Endothelial cell of umbilical vein (primary cell): ENCODE data around the gene DCK. TPM values are rescaled to one million over a fixed set of nuclear protein-coding genes. Genes with fewer than 3 reads are reported as not detected.

Source experiments
- BruUV-seq: library from RNA; stranded (reverse); fragments of 400-500 nt; replicated peaks from 2 replicates; lab custom pipeline; 2021; lab: Mats Ljungman, UMichigan
- CTCF ChIA-PET: fragments of 300-600, 350-600 bp; sonication (Branson Sonifier 250); formaldehyde crosslinking; loops from one replicate; lab custom pipeline; 2021; ENCODE audit warnings: antibody characterized with exemption, inconsistent platforms; lab: Charles Lee
- POLR2A ChIA-PET: fragments of 300-600, 350-600 bp; sonication (Branson Sonifier 250); formaldehyde crosslinking; loops from one replicate; lab custom pipeline; 2021; ENCODE audit warnings: antibody characterized with exemption, inconsistent platforms; lab: Charles Lee
- DNase-seq: peaks from one replicate; pipeline ENCODE4 v3.0.0-alpha.2; 2011; ENCODE audit warnings: low read depth, low spot score
- FAIRE-seq: peaks from 2 replicates; lab custom pipeline; 2011; peaks lifted over from hg19 to GRCh38; lab: Jason Lieb, UNC
- H2AFZ ChIP-seq: 2 replicates; pipeline ENCODE4 v1.6.0; 2012; ENCODE audit warnings: low read depth, low read length, control low read depth, inconsistent platforms
- H3K27ac ChIP-seq: 2 replicates; pipeline ENCODE4 v1.5.1; 2011; ENCODE audit warnings: low read depth, mild to moderate bottlenecking, control low read depth, low read length, moderate library complexity; ENCODE audit not compliant: insufficient read depth
- H3K27me3 ChIP-seq, 2 experiments: 2 replicates each; pipeline versions ENCODE4 v1.6.0 to v1.6.1; 2011; ENCODE audit warnings: low read length in 2 of 2, mixed read lengths in 1 of 2; ENCODE audit not compliant: control insufficient read depth in 2 of 2, insufficient read depth in 2 of 2
- H3K36me3 ChIP-seq, 2 experiments: 2 replicates in 1 of 2; 3 replicates in 1 of 2; pipeline ENCODE4 v1.5.1; 2011; ENCODE audit warnings: low read length in 2 of 2, mild to moderate bottlenecking in 1 of 2, moderate library complexity in 1 of 2; ENCODE audit not compliant: control insufficient read depth in 2 of 2, insufficient read depth in 2 of 2; ENCODE audit errors: extremely low read depth in 1 of 2
- H3K4me1 ChIP-seq: 3 replicates; pipeline ENCODE4 v1.5.1; 2011; ENCODE audit warnings: mild to moderate bottlenecking, low read length; ENCODE audit not compliant: control insufficient read depth, insufficient read depth; ENCODE audit errors: extremely low read depth
- H3K4me2 ChIP-seq: 2 replicates; pipeline ENCODE4 v1.6.1; 2011; ENCODE audit warnings: low read length, control low read depth, mixed read lengths; ENCODE audit not compliant: insufficient read depth
- H3K4me3 ChIP-seq, 3 experiments: fragments of 200-600 bp in 1 of 3; sonication (generic), shearing (Covaris generic) in 1 of 3; replicated peaks in 1 of 3; 2 replicates each; pipeline ENCODE4 v1.5.1; 2011 to 2016; ENCODE audit warnings: control low read depth in 3 of 3, low read length in 3 of 3, mild to moderate bottlenecking in 2 of 3, inconsistent platforms in 1 of 3, low read depth in 1 of 3, moderate library complexity in 1 of 3; ENCODE audit not compliant: insufficient read depth in 1 of 3
- H3K79me2 ChIP-seq: 2 replicates; pipeline ENCODE4 v1.6.0; 2012; ENCODE audit warnings: low read length, inconsistent platforms; ENCODE audit not compliant: control insufficient read depth, insufficient read depth
- H3K9ac ChIP-seq: replicated peaks from 2 replicates; pipeline ENCODE3; 2011; ENCODE audit warnings: low read length, control low read depth; ENCODE audit not compliant: insufficient read depth; ENCODE audit errors: extremely low read depth
- H3K9me1 ChIP-seq: replicated peaks from 3 replicates; pipeline ENCODE4 v1.6.0; 2011; ENCODE audit warnings: mild to moderate bottlenecking, low read length; ENCODE audit not compliant: control insufficient read depth, insufficient read depth; ENCODE audit errors: extremely low read depth
- H3K9me3 ChIP-seq: replicated peaks from 2 replicates; pipeline ENCODE4 v1.5.1; 2012; ENCODE audit warnings: low read length, inconsistent platforms; ENCODE audit not compliant: control insufficient read depth, insufficient read depth
- H4K20me1 ChIP-seq: replicated peaks from 2 replicates; pipeline ENCODE3; 2011; ENCODE audit warnings: mild to moderate bottlenecking, low read length; ENCODE audit not compliant: control insufficient read depth, insufficient read depth; ENCODE audit errors: extremely low read depth
- EZH2 ChIP-seq: IDR thresholded peaks from 2 replicates; pipeline ENCODE4 v1.6.1; 2012; ENCODE audit warnings: borderline replicate concordance, low read depth, mild to moderate bottlenecking, moderate library complexity, low read length, inconsistent platforms; ENCODE audit not compliant: severe bottlenecking
- FOS ChIP-seq: IDR thresholded peaks from 2 replicates; pipeline ENCODE4 v1.6.1; 2011; ENCODE audit warnings: mild to moderate bottlenecking, low read length, moderate library complexity, borderline replicate concordance; ENCODE audit not compliant: insufficient read depth
- GATA2 ChIP-seq: IDR thresholded peaks from 2 replicates; pipeline ENCODE4 v1.7.0; 2011; ENCODE audit warnings: low read depth, mild to moderate bottlenecking, moderate library complexity, mixed read lengths, low read length; ENCODE audit not compliant: insufficient read length, insufficient read depth
- JUN ChIP-seq: IDR thresholded peaks from 2 replicates; pipeline ENCODE4 v1.6.1; 2011; ENCODE audit warnings: borderline replicate concordance, low read depth; ENCODE audit not compliant: insufficient read length, insufficient read depth
- MAX ChIP-seq: IDR thresholded peaks from 2 replicates; pipeline ENCODE4 v1.6.1; 2011; ENCODE audit not compliant: insufficient read depth, insufficient read length
- MYC ChIP-seq: IDR thresholded peaks from one replicate; pipeline ENCODE4 v1.6.1; 2011; ENCODE audit warnings: mild to moderate bottlenecking, low read depth, low read length
- POLR2A ChIP-seq: IDR thresholded peaks from 2 replicates; pipeline ENCODE4 v1.6.1; 2012; ENCODE audit warnings: low read depth, mild to moderate bottlenecking, control low read depth, low read length
- POLR2AphosphoS5 ChIP-seq: IDR thresholded peaks from 2 replicates; pipeline ENCODE4 v1.6.1; 2012; ENCODE audit warnings: low read depth, mild to moderate bottlenecking, control low read depth, low read length, moderate library complexity; ENCODE audit not compliant: insufficient read depth
- dilution Hi-C: fragments of 300-500 bp; cut with MboI; formaldehyde crosslinking; loops from one replicate; pipeline ENCODE4 v1.15.0; 2019; ENCODE audit warnings: low sequenced_read_pairs; ENCODE audit not compliant: extremely low pct_ligation_motif_present
- intact Hi-C: fragments of 100-400 bp; cut with micrococcal nuclease; formaldehyde crosslinking; loops from one replicate; pipeline ENCODE4 v1.10.0; 2022
- polyA plus RNA-seq, 4 experiments: library from polyadenylated mRNA; depleted of rRNA in 3 of 4; stranded (reverse) in 3 of 4; unstranded in 1 of 4; fragments of >200 nt; gene quantifications; 2 replicates each; pipeline versions ENCODE4 v1.2.1 to v1.2.3, GENCODE V29; 2011 to 2012; ENCODE audit warnings: missing spikeins in 1 of 4
- total RNA-seq: library from RNA; stranded (reverse); gene quantifications from 2 replicates; pipeline ENCODE4 v1.2.3, GENCODE V29; 2021
- TF ChIP-seq, protein P1 (sequence below), 2 donors: IDR thresholded peaks; 1 replicate in 1 of 2; 2 replicates in 1 of 2; pipeline ENCODE4 v1.5.1; 2011; ENCODE audit warnings: low read length in 2 of 2, mild to moderate bottlenecking in 2 of 2, moderate library complexity in 2 of 2, control low read depth in 1 of 2, inconsistent platforms in 1 of 2, low read depth in 1 of 2; ENCODE audit not compliant: insufficient read depth in 1 of 2; ENCODE audit errors: extremely low read depth in 1 of 2

DCK gene
- total and polyA plus RNA-seq, 2 donors (not counting 3 experiments of a cell fraction or from before 2014, with no cell fraction given), result 4.8 to 19.9 TPM

GRCh38 chr4:70994069-70994366, 569 bp downstream of the DCK start:
- CTCF ChIA-PET, result interaction anchor here (0.9 to 7.8 kb wide), 4 partner anchors 13 to 290 kb away, joined by 4 to 97 read pairs (median 6); no protein-coding TSS in a partner anchor
- peaks cover 47% of the 10 kb centered on the region for H3K79me2 ChIP-seq

More at GRCh38 chr4:70994069-70994366, 569 bp downstream of the DCK start:
- DNase-seq, result no peak
- Histone ChIP-seq H3K9me3 (no peaks in the 10 kb centered on the region), H3K27ac (peak overlapping the region; percentile 65), H3K27me3 (no peaks in the 10 kb centered on the region), H4K20me1 (no peaks in the 10 kb centered on the region), H3K36me3 (peaks cover 0 to 5% of the 10 kb centered on the region in 2 experiments), H3K4me2 (peak overlapping the region; percentile 72), H3K9ac (peak overlapping the region; percentile 93), H3K4me1 (peaks cover 14% of the 10 kb centered on the region), H3K9me1 (no peaks in the 10 kb centered on the region), H3K4me3 (peak overlapping the region; percentile 91 to 92 (median 91)), H2AFZ (peak overlapping the region; percentile 97)
- POLR2A ChIA-PET, result interaction anchor here (0.9 to 1.1 kb wide), 2 partner anchors 16 to 92 kb away, joined by 4 to 5 read pairs; partner anchors contain the start of gene MOB1B
- dilution Hi-C loops (no loop called here), intact Hi-C loops (no loop called here)
- FAIRE-seq, result no peak
- no peak for TF ChIP-seq EZH2
- TF ChIP-seq, protein P1, sequence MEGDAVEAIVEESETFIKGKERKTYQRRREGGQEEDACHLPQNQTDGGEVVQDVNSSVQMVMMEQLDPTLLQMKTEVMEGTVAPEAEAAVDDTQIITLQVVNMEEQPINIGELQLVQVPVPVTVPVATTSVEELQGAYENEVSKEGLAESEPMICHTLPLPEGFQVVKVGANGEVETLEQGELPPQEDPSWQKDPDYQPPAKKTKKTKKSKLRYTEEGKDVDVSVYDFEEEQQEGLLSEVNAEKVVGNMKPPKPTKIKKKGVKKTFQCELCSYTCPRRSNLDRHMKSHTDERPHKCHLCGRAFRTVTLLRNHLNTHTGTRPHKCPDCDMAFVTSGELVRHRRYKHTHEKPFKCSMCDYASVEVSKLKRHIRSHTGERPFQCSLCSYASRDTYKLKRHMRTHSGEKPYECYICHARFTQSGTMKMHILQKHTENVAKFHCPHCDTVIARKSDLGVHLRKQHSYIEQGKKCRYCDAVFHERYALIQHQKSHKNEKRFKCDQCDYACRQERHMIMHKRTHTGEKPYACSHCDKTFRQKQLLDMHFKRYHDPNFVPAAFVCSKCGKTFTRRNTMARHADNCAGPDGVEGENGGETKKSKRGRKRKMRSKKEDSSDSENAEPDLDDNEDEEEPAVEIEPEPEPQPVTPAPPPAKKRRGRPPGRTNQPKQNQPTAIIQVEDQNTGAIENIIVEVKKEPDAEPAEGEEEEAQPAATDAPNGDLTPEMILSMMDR (IDR thresholded peaks at IDR 0.05; ENCODE audit: extremely low read depth in 1 of 2, insufficient read depth in 1 of 2, low read depth in 1 of 2, low read length in 2 of 2), result no peak
- no peak for TF ChIP-seq POLR2A
- TF ChIP-seq JUN, result no peak
- no peak for TF ChIP-seq FOS
- no peak for TF ChIP-seq MAX
- TF ChIP-seq POLR2AphosphoS5, result no peak
- TF ChIP-seq GATA2, result no peak
- TF ChIP-seq MYC, result no peak
- BruUV-seq, result TSS peak; percentile 44
